ENCODE data around the gene DDX21.

DNA sequence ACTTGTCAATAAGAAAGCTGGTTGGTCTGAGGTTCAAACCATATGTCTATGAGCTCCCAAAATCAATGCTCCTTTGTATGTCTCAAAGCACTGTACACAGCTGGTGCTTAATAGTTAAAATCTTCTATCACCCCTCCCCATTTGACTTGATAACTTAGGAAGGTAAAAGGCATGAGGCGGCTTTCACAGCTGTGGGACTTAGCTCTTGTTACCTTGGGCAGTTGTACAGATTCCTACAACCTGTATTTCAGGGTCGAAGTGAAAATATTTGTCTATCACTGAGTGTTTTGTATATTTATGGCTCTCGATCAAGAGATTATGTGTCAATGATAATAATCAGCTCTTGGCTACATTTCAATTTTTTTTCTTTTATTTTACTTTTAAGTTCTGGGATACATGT, 31.6 kb downstream of the DDX21 start:
- TF ChIP-seq, protein P1, sequence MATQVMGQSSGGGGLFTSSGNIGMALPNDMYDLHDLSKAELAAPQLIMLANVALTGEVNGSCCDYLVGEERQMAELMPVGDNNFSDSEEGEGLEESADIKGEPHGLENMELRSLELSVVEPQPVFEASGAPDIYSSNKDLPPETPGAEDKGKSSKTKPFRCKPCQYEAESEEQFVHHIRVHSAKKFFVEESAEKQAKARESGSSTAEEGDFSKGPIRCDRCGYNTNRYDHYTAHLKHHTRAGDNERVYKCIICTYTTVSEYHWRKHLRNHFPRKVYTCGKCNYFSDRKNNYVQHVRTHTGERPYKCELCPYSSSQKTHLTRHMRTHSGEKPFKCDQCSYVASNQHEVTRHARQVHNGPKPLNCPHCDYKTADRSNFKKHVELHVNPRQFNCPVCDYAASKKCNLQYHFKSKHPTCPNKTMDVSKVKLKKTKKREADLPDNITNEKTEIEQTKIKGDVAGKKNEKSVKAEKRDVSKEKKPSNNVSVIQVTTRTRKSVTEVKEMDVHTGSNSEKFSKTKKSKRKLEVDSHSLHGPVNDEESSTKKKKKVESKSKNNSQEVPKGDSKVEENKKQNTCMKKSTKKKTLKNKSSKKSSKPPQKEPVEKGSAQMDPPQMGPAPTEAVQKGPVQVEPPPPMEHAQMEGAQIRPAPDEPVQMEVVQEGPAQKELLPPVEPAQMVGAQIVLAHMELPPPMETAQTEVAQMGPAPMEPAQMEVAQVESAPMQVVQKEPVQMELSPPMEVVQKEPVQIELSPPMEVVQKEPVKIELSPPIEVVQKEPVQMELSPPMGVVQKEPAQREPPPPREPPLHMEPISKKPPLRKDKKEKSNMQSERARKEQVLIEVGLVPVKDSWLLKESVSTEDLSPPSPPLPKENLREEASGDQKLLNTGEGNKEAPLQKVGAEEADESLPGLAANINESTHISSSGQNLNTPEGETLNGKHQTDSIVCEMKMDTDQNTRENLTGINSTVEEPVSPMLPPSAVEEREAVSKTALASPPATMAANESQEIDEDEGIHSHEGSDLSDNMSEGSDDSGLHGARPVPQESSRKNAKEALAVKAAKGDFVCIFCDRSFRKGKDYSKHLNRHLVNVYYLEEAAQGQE (IDR thresholded peaks at IDR 0.05; ENCODE audit: insufficient read depth in 1 of 2, low read depth in 2 of 2, low read length in 2 of 2): no peak
- TF ChIP-seq POLR2AphosphoS5 (IDR thresholded peaks at IDR 0.05; ENCODE audit: low read depth, low read length): no peak
- TF ChIP-seq TAF1 (IDR thresholded peaks at IDR 0.05; ENCODE audit: borderline replicate concordance, insufficient read depth, low read length): no peak
- no peak for TF ChIP-seq SIN3A (IDR thresholded peaks at IDR 0.05; ENCODE audit: borderline replicate concordance, insufficient read depth, low read length)
